ENCODE results near the gene NTSR1. TPM values are rescaled to one million over a fixed set of nuclear protein-coding genes. Genes with fewer than 3 reads are reported as not detected.

NTSR1 gene
- total RNA-seq, 1 donor from 2014 or later = not detected

DNA sequence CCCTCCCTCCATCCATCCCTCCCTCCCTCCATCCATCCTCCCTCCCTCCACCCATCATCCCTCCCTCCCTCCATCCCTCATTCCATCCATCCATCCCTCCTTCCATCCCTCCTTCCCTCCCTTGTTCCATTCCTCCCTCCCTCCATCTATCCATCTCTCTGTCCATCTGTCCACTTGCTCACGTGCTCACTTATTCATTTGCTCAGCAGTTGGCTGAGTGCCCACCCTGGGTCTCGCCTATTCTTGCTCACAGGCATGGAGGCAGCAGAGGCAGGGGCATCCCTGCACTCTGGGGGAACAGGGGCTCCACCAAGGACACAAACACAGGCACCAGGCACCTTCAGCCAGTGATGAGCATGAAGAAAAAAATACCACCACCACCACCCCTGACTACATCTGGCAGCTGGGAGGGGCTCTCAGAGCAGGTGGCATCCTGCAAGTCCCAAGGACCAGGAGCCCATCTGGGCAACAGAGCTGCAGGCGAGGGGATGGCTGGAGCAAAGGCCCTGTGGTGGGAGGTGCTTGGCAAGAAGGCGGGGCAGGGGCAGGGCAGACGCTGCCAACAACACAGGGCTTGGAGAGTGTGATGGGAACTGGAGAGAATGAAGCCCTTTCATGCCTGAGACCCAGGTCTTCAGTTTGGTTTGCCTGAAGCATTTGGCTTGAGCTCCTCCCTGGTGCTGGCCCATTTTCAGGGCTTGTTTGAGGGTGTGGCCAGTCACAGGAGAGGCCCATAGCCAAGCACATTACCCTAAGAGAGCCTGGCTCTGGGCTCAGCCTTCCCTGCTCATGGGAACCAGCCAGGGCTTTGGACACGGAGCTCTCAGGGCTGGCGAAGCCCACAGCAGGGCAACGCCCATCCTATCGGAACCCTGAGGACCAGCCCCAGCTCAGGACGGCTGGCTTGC lies 47.4 kb downstream of the NTSR1 start:
- ChIA-PET POLR2A (no interaction called here), CTCF (no interaction called here)
- TF ChIP-seq, protein P1, sequence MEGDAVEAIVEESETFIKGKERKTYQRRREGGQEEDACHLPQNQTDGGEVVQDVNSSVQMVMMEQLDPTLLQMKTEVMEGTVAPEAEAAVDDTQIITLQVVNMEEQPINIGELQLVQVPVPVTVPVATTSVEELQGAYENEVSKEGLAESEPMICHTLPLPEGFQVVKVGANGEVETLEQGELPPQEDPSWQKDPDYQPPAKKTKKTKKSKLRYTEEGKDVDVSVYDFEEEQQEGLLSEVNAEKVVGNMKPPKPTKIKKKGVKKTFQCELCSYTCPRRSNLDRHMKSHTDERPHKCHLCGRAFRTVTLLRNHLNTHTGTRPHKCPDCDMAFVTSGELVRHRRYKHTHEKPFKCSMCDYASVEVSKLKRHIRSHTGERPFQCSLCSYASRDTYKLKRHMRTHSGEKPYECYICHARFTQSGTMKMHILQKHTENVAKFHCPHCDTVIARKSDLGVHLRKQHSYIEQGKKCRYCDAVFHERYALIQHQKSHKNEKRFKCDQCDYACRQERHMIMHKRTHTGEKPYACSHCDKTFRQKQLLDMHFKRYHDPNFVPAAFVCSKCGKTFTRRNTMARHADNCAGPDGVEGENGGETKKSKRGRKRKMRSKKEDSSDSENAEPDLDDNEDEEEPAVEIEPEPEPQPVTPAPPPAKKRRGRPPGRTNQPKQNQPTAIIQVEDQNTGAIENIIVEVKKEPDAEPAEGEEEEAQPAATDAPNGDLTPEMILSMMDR (IDR thresholded peaks at IDR 0.05) = no peak
- no peaks in the 10 kb centered on the region for H3K36me3 Mint-ChIP-seq (ENCODE audit: low read depth)
- no peak overlapping the region for H3K4me3 Mint-ChIP-seq
- no peak for ATAC-seq (ENCODE audit: low read depth)
- H3K9me3 Mint-ChIP-seq = no peaks in the 10 kb centered on the region
- no peak for DNase-seq
- peaks cover 24% of the 10 kb centered on the region for H3K27me3 Mint-ChIP-seq
- no peak overlapping the region for H3K27ac Mint-ChIP-seq
- intact Hi-C loops (cut with micrococcal nuclease) = loop anchor here (10.0 kb wide), 1 partner anchor 61 kb away; no protein-coding TSS in a partner anchor
- no peaks in the 10 kb centered on the region for H3K4me1 Mint-ChIP-seq

DNA sequence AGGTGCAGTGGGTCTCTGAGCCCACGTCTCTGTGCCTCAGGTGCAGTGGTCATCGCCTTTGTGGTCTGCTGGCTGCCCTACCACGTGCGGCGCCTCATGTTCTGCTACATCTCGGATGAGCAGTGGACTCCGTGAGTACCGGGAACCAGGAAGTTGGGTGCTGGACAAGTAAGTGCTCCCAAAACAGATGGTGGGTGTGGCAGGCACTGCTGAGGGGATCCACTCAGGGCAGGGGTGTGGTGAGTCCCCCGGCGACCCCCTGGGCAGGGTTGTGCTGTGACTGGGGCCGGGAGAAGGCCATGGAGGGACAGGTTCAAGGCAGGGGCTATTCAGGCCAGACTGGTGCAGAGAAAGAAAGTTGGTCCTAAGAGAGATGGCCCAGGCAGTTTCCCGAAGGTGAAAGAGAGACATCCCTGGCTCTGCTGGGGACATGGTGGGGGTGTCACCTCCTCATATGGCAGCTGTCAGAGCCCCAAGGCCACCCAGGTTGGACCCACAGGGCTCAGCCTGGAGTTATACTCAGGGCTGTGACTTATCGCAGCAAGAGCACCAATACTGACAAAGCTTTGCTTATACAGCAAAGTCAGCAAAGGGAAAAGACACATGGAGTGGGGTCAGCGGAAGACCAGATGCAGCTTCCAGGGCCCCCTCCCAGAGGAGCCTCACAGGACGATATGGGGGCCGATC lies 49.7 kb downstream of the NTSR1 start:
- DNase-seq (no peak), ATAC-seq (ENCODE audit: low read depth) (no peak)
- intact Hi-C loops (cut with micrococcal nuclease) = loop anchor here (10.0 kb wide), 1 partner anchor 64 kb away; no protein-coding TSS in a partner anchor
- H3K27me3 Mint-ChIP-seq = peaks cover 18% of the 10 kb centered on the region
- H3K27ac Mint-ChIP-seq = no peak overlapping the region
- no peaks in the 10 kb centered on the region for H3K4me1 Mint-ChIP-seq
- H3K36me3 Mint-ChIP-seq (ENCODE audit: low read depth) = no peaks in the 10 kb centered on the region
- no peak overlapping the region for H3K4me3 Mint-ChIP-seq
- POLR2A ChIA-PET = no interaction called here
- CTCF ChIA-PET = no interaction called here
- TF ChIP-seq, protein P1 (IDR thresholded peaks at IDR 0.05) = no peak
- H3K9me3 Mint-ChIP-seq = no peaks in the 10 kb centered on the region

DNA sequence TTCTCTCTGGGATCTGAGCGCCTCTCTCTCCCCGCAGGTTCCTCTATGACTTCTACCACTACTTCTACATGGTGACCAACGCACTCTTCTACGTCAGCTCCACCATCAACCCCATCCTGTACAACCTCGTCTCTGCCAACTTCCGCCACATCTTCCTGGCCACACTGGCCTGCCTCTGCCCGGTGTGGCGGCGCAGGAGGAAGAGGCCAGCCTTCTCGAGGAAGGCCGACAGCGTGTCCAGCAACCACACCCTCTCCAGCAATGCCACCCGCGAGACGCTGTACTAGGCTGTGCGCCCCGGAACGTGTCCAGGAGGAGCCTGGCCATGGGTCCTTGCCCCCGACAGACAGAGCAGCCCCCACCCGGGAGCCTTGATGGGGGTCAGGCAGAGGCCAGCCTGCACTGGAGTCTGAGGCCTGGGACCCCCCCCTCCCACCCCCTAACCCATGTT lies 51.4 kb downstream of the NTSR1 start:
- ChIA-PET POLR2A (no interaction called here), CTCF (no interaction called here)
- Mint-ChIP-seq H3K9me3 (no peaks in the 10 kb centered on the region), H3K27me3 (peaks cover 18% of the 10 kb centered on the region), H3K36me3 (ENCODE audit: low read depth) (no peaks in the 10 kb centered on the region), H3K4me3 (no peak overlapping the region), H3K4me1 (no peaks in the 10 kb centered on the region), H3K27ac (no peak overlapping the region)
- no peak for DNase-seq
- intact Hi-C loops (cut with micrococcal nuclease) = loop anchor here (10.0 kb wide), 1 partner anchor 65 kb away; no protein-coding TSS in a partner anchor
- TF ChIP-seq, protein P1 (IDR thresholded peaks at IDR 0.05) = no peak
- no peak for ATAC-seq (ENCODE audit: low read depth)

DNA sequence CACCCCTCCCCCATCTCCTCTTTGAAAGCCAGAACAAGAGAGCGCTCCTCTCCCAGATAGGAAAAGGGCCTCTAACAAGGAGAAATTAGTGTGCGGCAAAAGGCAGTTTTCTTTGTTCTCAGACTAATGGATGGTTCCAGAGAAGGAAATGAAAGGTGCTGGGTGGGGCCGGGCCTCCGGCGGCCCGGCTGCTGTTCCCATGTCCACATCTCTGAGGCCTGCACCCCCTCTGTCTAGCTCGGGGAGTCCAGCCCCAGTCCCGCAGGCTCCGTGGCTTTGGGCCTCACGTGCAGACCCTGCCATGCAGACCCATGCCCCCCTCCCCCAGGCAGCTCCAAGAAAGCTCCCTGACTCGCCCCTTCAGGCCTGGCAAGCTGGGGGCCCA lies 51.8 kb downstream of the NTSR1 start:
- H3K4me3 Mint-ChIP-seq = no peak overlapping the region
- H3K27me3 Mint-ChIP-seq = peaks cover 21% of the 10 kb centered on the region
- DNase-seq (no peak), ATAC-seq (ENCODE audit: low read depth) (no peak)
- TF ChIP-seq, protein P1 (IDR thresholded peaks at IDR 0.05) = no peak
- CTCF ChIA-PET = no interaction called here
- H3K27ac Mint-ChIP-seq = no peak overlapping the region
- no peaks in the 10 kb centered on the region for H3K36me3 Mint-ChIP-seq (ENCODE audit: low read depth)
- no peaks in the 10 kb centered on the region for H3K4me1 Mint-ChIP-seq
- H3K9me3 Mint-ChIP-seq = no peaks in the 10 kb centered on the region
- POLR2A ChIA-PET = no interaction called here
- intact Hi-C loops (cut with micrococcal nuclease) = no loop called here
